Neural crest cell (in vitro differentiated cells): ENCODE measurements around the gene RFC2. TPM values are rescaled to one million over a fixed set of nuclear protein-coding genes. Genes with fewer than 3 reads are reported as not detected.

Source experiments
- DNase-seq: peaks from one replicate; pipeline ENCODE4 v3.0.0; 2021; ENCODE audit warnings: low read depth, mixed read lengths, low spot score
- H3K27ac Mint-ChIP-seq: one replicate; pipeline ENCODE4 v1.8.0; 2021; ENCODE audit warnings: mild to moderate bottlenecking, mixed read lengths; ENCODE audit not compliant: unreplicated experiment
- H3K27me3 Mint-ChIP-seq: 2 replicates; pipeline ENCODE4 v1.8.0; 2021; ENCODE audit warnings: low read depth, mild to moderate bottlenecking, mixed read lengths
- H3K36me3 Mint-ChIP-seq: 2 replicates; pipeline ENCODE4 v1.8.0; 2021; ENCODE audit warnings: low read depth, mild to moderate bottlenecking, mixed read lengths
- H3K4me1 Mint-ChIP-seq: 2 replicates; pipeline ENCODE4 v1.8.0; 2021; ENCODE audit warnings: mixed read lengths
- H3K4me3 Mint-ChIP-seq: one replicate; pipeline ENCODE4 v1.8.0; 2021; ENCODE audit warnings: mild to moderate bottlenecking, mixed read lengths
- H3K9me3 Mint-ChIP-seq: 2 replicates; pipeline ENCODE4 v1.8.0; 2021; ENCODE audit warnings: mixed read lengths
- total RNA-seq: library from RNA; stranded (reverse); gene quantifications from 2 replicates; pipeline ENCODE4 v1.2.1, GENCODE V29; 2021
- TF ChIP-seq, protein P1 (sequence below): fragments of 200-600 bp; sonication (generic); conservative IDR thresholded peaks from 2 replicates; pipeline ENCODE4 v1.5.0; 2021; ENCODE audit warnings: antibody characterized with exemption, mild to moderate bottlenecking

The RFC2 gene
- total RNA-seq, 1 donor from 2014 or later: 77.0 TPM

DNA sequence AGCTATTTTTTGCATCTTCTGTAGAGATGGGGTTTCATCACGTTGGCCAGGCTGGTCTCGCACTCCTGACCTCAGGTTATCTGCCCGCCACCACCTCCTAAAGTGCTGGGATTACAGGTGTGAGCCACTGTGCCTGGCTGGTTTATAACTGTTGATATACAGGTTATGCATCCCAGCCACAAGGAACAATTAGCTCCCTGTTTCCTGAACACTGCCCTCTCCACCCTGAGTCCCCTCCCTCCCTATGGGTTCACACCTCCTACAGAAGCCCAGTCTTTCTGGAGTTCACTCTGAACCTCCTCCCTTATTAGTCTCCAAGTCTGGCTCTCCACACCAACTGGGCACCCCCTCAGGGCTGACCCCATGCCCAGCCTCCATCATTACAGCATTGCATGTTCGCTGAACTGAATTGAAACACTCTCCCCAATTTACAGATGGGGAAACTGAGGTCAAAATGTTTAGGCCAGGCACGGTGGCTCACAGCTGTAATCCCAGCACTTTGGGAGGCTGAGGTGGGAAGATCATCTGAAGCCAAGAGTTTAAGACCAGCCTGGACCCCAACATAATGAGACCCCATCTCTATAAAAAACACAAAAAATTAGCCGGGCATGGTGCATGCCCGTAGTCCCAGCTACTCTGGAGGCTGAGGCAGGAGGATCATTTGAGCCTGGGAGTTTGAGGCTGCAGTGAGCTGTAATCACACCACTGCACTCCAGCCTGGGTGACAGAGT, 33.3 kb upstream of the RFC2 start:
- Mint-ChIP-seq H3K27ac (no peak overlapping the region), H3K4me1 (peaks cover 23% of the 10 kb centered on the region), H3K9me3 (no peaks in the 10 kb centered on the region), H3K4me3 (peak overlapping the region; percentile 88), H3K27me3 (peaks cover 44% of the 10 kb centered on the region), H3K36me3 (no peaks in the 10 kb centered on the region)
- TF ChIP-seq, protein P1, sequence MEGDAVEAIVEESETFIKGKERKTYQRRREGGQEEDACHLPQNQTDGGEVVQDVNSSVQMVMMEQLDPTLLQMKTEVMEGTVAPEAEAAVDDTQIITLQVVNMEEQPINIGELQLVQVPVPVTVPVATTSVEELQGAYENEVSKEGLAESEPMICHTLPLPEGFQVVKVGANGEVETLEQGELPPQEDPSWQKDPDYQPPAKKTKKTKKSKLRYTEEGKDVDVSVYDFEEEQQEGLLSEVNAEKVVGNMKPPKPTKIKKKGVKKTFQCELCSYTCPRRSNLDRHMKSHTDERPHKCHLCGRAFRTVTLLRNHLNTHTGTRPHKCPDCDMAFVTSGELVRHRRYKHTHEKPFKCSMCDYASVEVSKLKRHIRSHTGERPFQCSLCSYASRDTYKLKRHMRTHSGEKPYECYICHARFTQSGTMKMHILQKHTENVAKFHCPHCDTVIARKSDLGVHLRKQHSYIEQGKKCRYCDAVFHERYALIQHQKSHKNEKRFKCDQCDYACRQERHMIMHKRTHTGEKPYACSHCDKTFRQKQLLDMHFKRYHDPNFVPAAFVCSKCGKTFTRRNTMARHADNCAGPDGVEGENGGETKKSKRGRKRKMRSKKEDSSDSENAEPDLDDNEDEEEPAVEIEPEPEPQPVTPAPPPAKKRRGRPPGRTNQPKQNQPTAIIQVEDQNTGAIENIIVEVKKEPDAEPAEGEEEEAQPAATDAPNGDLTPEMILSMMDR: no peak
- DNase-seq: no peak

- H3K27ac Mint-ChIP-seq: no peak overlapping the region
- H3K9me3 Mint-ChIP-seq: no peaks in the 10 kb centered on the region
- H3K4me1 Mint-ChIP-seq: peaks cover 20% of the 10 kb centered on the region
- no peak overlapping the region for H3K4me3 Mint-ChIP-seq
- TF ChIP-seq, protein P1: no peak
- H3K36me3 Mint-ChIP-seq: no peaks in the 10 kb centered on the region
- peaks cover 32% of the 10 kb centered on the region for H3K27me3 Mint-ChIP-seq
- DNase-seq: no peak
Measured at GRCh38 chr7:74286131-74286530, 31.9 kb upstream of the RFC2 start.

- Mint-ChIP-seq H3K4me3 (no peak overlapping the region), H3K27me3 (peaks cover 26% of the 10 kb centered on the region), H3K36me3 (no peaks in the 10 kb centered on the region), H3K27ac (no peak overlapping the region), H3K4me1 (peaks cover 21% of the 10 kb centered on the region), H3K9me3 (no peaks in the 10 kb centered on the region)
- DNase-seq: no peak
- TF ChIP-seq, protein P1: no peak
Measured at GRCh38 chr7:74284781-74285259, 30.6 kb upstream of the RFC2 start.

DNA sequence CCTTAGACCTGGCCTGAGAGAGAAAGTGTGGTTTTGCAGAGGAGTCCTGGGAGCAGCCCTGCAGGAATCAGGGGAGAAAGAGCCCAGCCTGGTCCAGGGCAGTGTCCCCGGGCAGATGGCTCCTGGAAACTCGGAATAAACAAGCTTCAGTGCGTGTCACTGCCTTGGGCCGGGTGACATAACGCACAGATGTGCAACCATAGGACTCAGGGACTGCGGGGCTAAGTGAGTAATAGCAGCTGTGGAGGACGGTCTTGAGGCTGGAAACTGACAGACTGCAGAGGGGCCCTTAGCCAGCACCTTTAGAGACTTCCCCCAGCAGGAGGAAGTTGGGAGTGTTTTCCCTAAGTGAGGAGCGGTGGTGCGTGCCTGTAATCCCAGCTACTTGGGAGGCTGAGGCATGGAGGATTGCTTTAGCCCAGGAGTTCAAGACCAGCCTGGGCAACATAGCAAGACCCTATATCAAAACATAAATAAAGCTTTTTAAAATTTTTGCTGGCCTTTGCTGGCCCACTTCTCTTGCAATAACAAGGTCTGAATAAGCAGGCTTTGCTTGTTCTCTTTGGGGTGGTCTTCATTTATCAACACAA, 29.8 kb upstream of the RFC2 start:
- Mint-ChIP-seq H3K36me3 (no peaks in the 10 kb centered on the region), H3K9me3 (no peaks in the 10 kb centered on the region), H3K27me3 (peaks cover 25% of the 10 kb centered on the region), H3K27ac (peak overlapping the region; percentile 67), H3K4me1 (peaks cover 25% of the 10 kb centered on the region), H3K4me3 (peak overlapping the region; percentile 47)
- TF ChIP-seq, protein P1: no peak
- no peak for DNase-seq

DNA sequence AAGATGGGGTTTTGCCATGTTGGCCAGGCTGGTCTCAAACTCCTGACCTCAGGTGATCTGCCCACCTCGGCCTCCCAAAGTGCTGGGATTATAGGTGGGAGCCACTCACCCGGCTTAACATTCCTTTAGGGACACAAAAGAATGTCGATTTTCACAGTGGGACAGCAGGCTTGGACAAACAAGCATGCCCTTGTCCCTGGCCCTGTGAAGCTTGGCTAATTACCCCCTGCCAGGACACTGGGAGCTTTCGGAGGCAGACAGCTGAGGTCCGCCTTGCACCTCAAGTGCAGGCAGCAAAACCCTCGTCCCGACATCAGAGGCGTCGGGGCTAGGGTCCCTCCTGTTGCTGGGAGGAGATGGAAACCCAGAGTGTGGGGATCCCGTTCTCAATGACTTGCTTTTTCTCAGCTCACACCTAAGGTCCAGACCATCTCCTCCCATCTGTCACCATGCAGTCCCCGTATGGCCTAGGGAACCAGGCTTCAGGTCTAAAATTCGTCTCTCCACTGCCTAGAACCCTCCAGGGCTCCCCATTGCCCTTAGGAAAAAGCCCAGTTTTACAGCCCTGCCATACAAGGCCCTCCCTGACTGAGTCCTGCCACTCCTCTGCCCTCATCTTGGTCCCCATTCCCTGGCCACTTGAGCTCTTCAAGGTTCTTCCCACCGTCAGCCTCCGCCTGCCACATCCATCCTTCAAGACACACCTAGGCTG, 28.7 kb upstream of the RFC2 start:
- Mint-ChIP-seq H3K9me3 (no peaks in the 10 kb centered on the region), H3K27me3 (peaks cover 14% of the 10 kb centered on the region), H3K36me3 (no peaks in the 10 kb centered on the region), H3K4me3 (peak overlapping the region; percentile 38), H3K27ac (no peak overlapping the region), H3K4me1 (peaks cover 15% of the 10 kb centered on the region)
- DNase-seq: no peak
- TF ChIP-seq, protein P1: no peak
